ENCODE results near the gene OPN1SW. TPM values are rescaled to one million over a fixed set of nuclear protein-coding genes. Genes with fewer than 3 reads are reported as not detected.

Gene OPN1SW
- polyA plus RNA-seq, 4 donors: 0.13 TPM; not detected in 3

GRCh38 chr7:128781126-128781525 is 5.5 kb upstream of the OPN1SW start:
- no peaks in the 10 kb centered on the region for H3K36me3 ChIP-seq (ENCODE audit: control insufficient read depth in 3 of 3, insufficient read depth in 2 of 3, low read depth in 1 of 3, low read length in 3 of 3)
- no peak overlapping the region for H3K27ac ChIP-seq (ENCODE audit: low read depth in 1 of 3, low read length in 2 of 3)
- no peak overlapping the region for H3K4me3 ChIP-seq (ENCODE audit: low read depth in 1 of 3, low read length in 3 of 3)
- WGBS, 3 donors: 79 to 95% (median 92%) methylated on average over 5 of the region's 5 CpGs
- DNase-seq (no peak), FAIRE-seq (no peak)
- H3K9me3 ChIP-seq (ENCODE audit: control insufficient read depth in 2 of 2, insufficient read depth in 1 of 2, low read depth in 1 of 2, low read length in 1 of 2): no peaks in the 10 kb centered on the region
- no peaks in the 10 kb centered on the region for H3K4me1 ChIP-seq (ENCODE audit: control insufficient read depth in 3 of 3, insufficient read depth in 2 of 3, low read depth in 1 of 3, low read length in 2 of 3)
- no peaks in the 10 kb centered on the region for H3K27me3 ChIP-seq (ENCODE audit: control insufficient read depth in 3 of 3, insufficient read depth in 3 of 3, low read length in 3 of 3)

- no peak for FAIRE-seq
These were observed 3.4 kb upstream of the OPN1SW start for GRCh38 chr7:128778946-128779345.

GRCh38 chr7:128777156-128778123 is 1.8 kb upstream of the OPN1SW start:
- no peak for FAIRE-seq
- DNase-seq: peak in 1 of 2 donors; percentile 31
- H3K4me1 ChIP-seq (ENCODE audit: control insufficient read depth in 3 of 3, insufficient read depth in 2 of 3, low read depth in 1 of 3, low read length in 2 of 3): no peaks in the 10 kb centered on the region
- H3K36me3 ChIP-seq (ENCODE audit: control insufficient read depth in 3 of 3, insufficient read depth in 2 of 3, low read depth in 1 of 3, low read length in 3 of 3): peaks cover 0 to 11% (median 3%) of the 10 kb centered on the region in 3 donors
- no peaks in the 10 kb centered on the region for H3K27me3 ChIP-seq (ENCODE audit: control insufficient read depth in 3 of 3, insufficient read depth in 3 of 3, low read length in 3 of 3)
- 45 to 60% (median 50%) methylated on average over 5 of the region's 5 CpGs for WGBS, 3 donors
- H3K27ac ChIP-seq (ENCODE audit: low read depth in 1 of 3, low read length in 2 of 3): no peak overlapping the region
- H3K4me3 ChIP-seq (ENCODE audit: low read depth in 1 of 3, low read length in 3 of 3): no peak overlapping the region
- H3K9me3 ChIP-seq (ENCODE audit: control insufficient read depth in 2 of 2, insufficient read depth in 1 of 2, low read depth in 1 of 2, low read length in 1 of 2): no peaks in the 10 kb centered on the region

More at GRCh38 chr7:128778946-128779345, 3.4 kb upstream of the OPN1SW start:
- WGBS, 3 donors: 89 to 95% (median 94%) methylated on average over 5 of the region's 5 CpGs
- Histone ChIP-seq H3K9me3 (ENCODE audit: control insufficient read depth in 2 of 2, insufficient read depth in 1 of 2, low read depth in 1 of 2, low read length in 1 of 2) (no peaks in the 10 kb centered on the region), H3K27me3 (ENCODE audit: control insufficient read depth in 3 of 3, insufficient read depth in 3 of 3, low read length in 3 of 3) (no peaks in the 10 kb centered on the region), H3K36me3 (ENCODE audit: control insufficient read depth in 3 of 3, insufficient read depth in 2 of 3, low read depth in 1 of 3, low read length in 3 of 3) (peaks cover 0 to 6% (median 0%) of the 10 kb centered on the region in 3 donors), H3K4me1 (ENCODE audit: control insufficient read depth in 3 of 3, insufficient read depth in 2 of 3, low read depth in 1 of 3, low read length in 2 of 3) (no peaks in the 10 kb centered on the region), H3K27ac (ENCODE audit: low read depth in 1 of 3, low read length in 2 of 3) (no peak overlapping the region), H3K4me3 (ENCODE audit: low read depth in 1 of 3, low read length in 3 of 3) (no peak overlapping the region)
- no peak for DNase-seq

DNA sequence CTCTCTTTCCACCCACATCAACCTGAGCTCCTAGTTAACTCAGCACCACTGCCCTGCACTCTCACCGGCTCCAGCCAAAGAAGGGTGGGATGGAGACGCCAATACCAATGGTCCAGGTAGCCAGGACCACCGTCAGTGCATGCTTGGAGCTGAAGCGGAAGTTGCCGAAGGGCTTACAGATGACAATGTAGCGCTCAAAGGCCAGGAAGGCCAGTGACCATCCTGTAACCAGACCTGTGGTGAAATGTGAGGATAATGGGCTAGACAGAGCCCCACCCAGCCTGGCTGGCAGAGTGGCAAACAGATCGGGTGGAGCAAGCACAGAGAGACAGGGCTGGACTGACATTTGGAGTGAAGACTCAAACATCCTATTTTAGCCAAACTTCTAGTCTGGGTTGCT is 673 bp downstream of the OPN1SW start:
- FAIRE-seq (no peak), DNase-seq (no peak)
- H3K36me3 ChIP-seq (ENCODE audit: control insufficient read depth in 3 of 3, insufficient read depth in 2 of 3, low read depth in 1 of 3, low read length in 3 of 3): peaks cover 5 to 14% (median 11%) of the 10 kb centered on the region in 3 donors
- WGBS, 3 donors: 92 to 95% (median 92%) methylated on average over 7 of the region's 7 CpGs
- H3K27me3 ChIP-seq (ENCODE audit: control insufficient read depth in 3 of 3, insufficient read depth in 3 of 3, low read length in 3 of 3): no peaks in the 10 kb centered on the region
- no peaks in the 10 kb centered on the region for H3K4me1 ChIP-seq (ENCODE audit: control insufficient read depth in 3 of 3, insufficient read depth in 2 of 3, low read depth in 1 of 3, low read length in 2 of 3)
- no peak overlapping the region for H3K27ac ChIP-seq (ENCODE audit: low read depth in 1 of 3, low read length in 2 of 3)
- H3K4me3 ChIP-seq (ENCODE audit: low read depth in 1 of 3, low read length in 3 of 3): no peak overlapping the region
- no peaks in the 10 kb centered on the region for H3K9me3 ChIP-seq (ENCODE audit: control insufficient read depth in 2 of 2, insufficient read depth in 1 of 2, low read depth in 1 of 2, low read length in 1 of 2)

DNA sequence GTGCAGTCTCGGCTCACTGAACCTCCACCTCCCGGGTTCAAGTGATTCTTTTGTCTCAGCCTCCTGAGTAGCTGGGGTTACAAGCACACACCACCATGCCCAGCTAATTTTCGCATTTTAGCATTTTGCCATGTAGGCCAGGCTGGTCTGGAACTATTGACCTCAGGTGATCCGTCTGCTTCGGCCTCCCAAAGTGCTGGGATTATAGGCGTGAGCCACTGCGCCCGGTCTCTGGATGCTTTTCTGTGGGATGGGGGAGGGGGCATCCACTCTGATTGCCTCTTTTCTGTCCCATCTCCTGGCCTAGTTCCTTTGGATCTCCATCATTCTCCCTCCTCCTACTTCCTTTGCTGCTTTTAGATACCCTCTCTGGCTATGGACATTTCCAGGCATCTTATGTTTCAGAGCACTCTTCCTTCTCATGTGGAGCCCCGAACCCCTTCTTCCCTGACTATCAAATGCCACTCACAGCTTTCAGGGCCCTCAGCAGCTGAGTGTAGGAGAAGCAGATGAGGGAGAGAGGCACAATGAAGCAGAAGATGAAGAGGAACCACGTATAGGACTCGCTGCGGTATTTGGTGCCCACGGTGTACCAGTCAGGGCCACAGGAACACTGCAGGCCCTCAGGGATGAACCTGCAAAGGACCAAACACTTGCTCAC is 1.4 kb downstream of the OPN1SW start:
- Histone ChIP-seq H3K9me3 (ENCODE audit: control insufficient read depth in 2 of 2, insufficient read depth in 1 of 2, low read depth in 1 of 2, low read length in 1 of 2) (no peaks in the 10 kb centered on the region), H3K36me3 (ENCODE audit: control insufficient read depth in 3 of 3, insufficient read depth in 2 of 3, low read depth in 1 of 3, low read length in 3 of 3) (peaks cover 7 to 14% (median 12%) of the 10 kb centered on the region in 3 donors), H3K27ac (ENCODE audit: low read depth in 1 of 3, low read length in 2 of 3) (no peak overlapping the region), H3K4me1 (ENCODE audit: control insufficient read depth in 3 of 3, insufficient read depth in 2 of 3, low read depth in 1 of 3, low read length in 2 of 3) (no peaks in the 10 kb centered on the region), H3K27me3 (ENCODE audit: control insufficient read depth in 3 of 3, insufficient read depth in 3 of 3, low read length in 3 of 3) (no peaks in the 10 kb centered on the region), H3K4me3 (ENCODE audit: low read depth in 1 of 3, low read length in 3 of 3) (no peak overlapping the region)
- FAIRE-seq: no peak
- 92 to 98% (median 96%) methylated on average over 13 of the region's 13 CpGs for WGBS, 3 donors
- no peak for DNase-seq

- peaks cover 7 to 15% (median 14%) of the 10 kb centered on the region in 3 donors for H3K36me3 ChIP-seq (ENCODE audit: control insufficient read depth in 3 of 3, insufficient read depth in 2 of 3, low read depth in 1 of 3, low read length in 3 of 3)
- H3K9me3 ChIP-seq (ENCODE audit: control insufficient read depth in 2 of 2, insufficient read depth in 1 of 2, low read depth in 1 of 2, low read length in 1 of 2): no peaks in the 10 kb centered on the region
- no peaks in the 10 kb centered on the region for H3K27me3 ChIP-seq (ENCODE audit: control insufficient read depth in 3 of 3, insufficient read depth in 3 of 3, low read length in 3 of 3)
- H3K4me3 ChIP-seq (ENCODE audit: low read depth in 1 of 3, low read length in 3 of 3): no peak overlapping the region
- 96 to 100% (median 97%) methylated on average over 12 of the region's 12 CpGs for WGBS, 3 donors
- H3K27ac ChIP-seq (ENCODE audit: low read depth in 1 of 3, low read length in 2 of 3): no peak overlapping the region
- FAIRE-seq: no peak
- H3K4me1 ChIP-seq (ENCODE audit: control insufficient read depth in 3 of 3, insufficient read depth in 2 of 3, low read depth in 1 of 3, low read length in 2 of 3): no peaks in the 10 kb centered on the region
- DNase-seq: no peak
These were observed 2.0 kb downstream of the OPN1SW start for GRCh38 chr7:128773604-128774003.

DNA sequence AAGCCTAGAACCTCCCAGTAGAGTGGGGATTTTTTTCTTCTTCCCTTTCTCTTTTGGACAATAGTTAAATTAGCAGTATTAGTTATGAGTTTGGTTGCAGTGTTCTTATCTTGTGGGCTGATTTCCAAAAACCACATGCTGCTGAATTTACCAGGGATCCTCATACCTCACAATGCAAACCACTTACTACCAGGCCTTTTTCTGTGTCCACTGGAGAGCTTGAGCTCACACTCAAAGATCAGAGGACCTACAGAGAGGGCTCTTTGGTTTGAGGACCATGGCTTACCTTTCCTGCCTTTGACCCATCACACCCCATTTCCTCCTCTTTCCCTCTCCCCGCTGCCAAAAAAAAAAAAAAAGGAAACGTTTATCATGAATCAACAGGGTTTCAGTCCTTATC is 5.4 kb downstream of the OPN1SW start:
- no peak overlapping the region for H3K27ac ChIP-seq (ENCODE audit: low read depth in 1 of 3, low read length in 2 of 3)
- H3K36me3 ChIP-seq (ENCODE audit: control insufficient read depth in 3 of 3, insufficient read depth in 2 of 3, low read depth in 1 of 3, low read length in 3 of 3): peaks cover 14 to 27% (median 23%) of the 10 kb centered on the region in 3 donors
- FAIRE-seq (no peak), DNase-seq (no peak)
- 10 to 48% (median 28%) methylated on average over 2 of the region's 2 CpGs for WGBS, 3 donors
- H3K4me1 ChIP-seq (ENCODE audit: control insufficient read depth in 3 of 3, insufficient read depth in 2 of 3, low read depth in 1 of 3, low read length in 2 of 3): no peaks in the 10 kb centered on the region
- H3K27me3 ChIP-seq (ENCODE audit: control insufficient read depth in 3 of 3, insufficient read depth in 3 of 3, low read length in 3 of 3): no peaks in the 10 kb centered on the region
- no peak overlapping the region for H3K4me3 ChIP-seq (ENCODE audit: low read depth in 1 of 3, low read length in 3 of 3)
- no peaks in the 10 kb centered on the region for H3K9me3 ChIP-seq (ENCODE audit: control insufficient read depth in 2 of 2, insufficient read depth in 1 of 2, low read depth in 1 of 2, low read length in 1 of 2)

GRCh38 chr7:128767475-128768110 is 8.0 kb downstream of the OPN1SW start:
- WGBS, 3 donors: 95 to 97% (median 96%) methylated on average over 6 of the region's 6 CpGs
- no peaks in the 10 kb centered on the region for H3K4me1 ChIP-seq (ENCODE audit: control insufficient read depth in 3 of 3, insufficient read depth in 2 of 3, low read depth in 1 of 3, low read length in 2 of 3)
- no peaks in the 10 kb centered on the region for H3K9me3 ChIP-seq (ENCODE audit: control insufficient read depth in 2 of 2, insufficient read depth in 1 of 2, low read depth in 1 of 2, low read length in 1 of 2)
- no peaks in the 10 kb centered on the region for H3K27me3 ChIP-seq (ENCODE audit: control insufficient read depth in 3 of 3, insufficient read depth in 3 of 3, low read length in 3 of 3)
- DNase-seq (no peak), FAIRE-seq (no peak)
- no peak overlapping the region for H3K4me3 ChIP-seq (ENCODE audit: low read depth in 1 of 3, low read length in 3 of 3)
- no peak overlapping the region for H3K27ac ChIP-seq (ENCODE audit: low read depth in 1 of 3, low read length in 2 of 3)
- peaks cover 14 to 27% (median 23%) of the 10 kb centered on the region in 3 donors for H3K36me3 ChIP-seq (ENCODE audit: control insufficient read depth in 3 of 3, insufficient read depth in 2 of 3, low read depth in 1 of 3, low read length in 3 of 3)
